Inflammatory macrophage treated with lipopolysaccharide for 4 hours (primary cell): ENCODE results near the gene STRN3.
A peak's percentile ranks its signal among the peaks of the same experiment; 100 is the strongest.

Source experiments
- DNase-seq: peaks from one replicate; pipeline ENCODE4 v3.0.0-alpha.2; 2020

Gene STRN3

DNA sequence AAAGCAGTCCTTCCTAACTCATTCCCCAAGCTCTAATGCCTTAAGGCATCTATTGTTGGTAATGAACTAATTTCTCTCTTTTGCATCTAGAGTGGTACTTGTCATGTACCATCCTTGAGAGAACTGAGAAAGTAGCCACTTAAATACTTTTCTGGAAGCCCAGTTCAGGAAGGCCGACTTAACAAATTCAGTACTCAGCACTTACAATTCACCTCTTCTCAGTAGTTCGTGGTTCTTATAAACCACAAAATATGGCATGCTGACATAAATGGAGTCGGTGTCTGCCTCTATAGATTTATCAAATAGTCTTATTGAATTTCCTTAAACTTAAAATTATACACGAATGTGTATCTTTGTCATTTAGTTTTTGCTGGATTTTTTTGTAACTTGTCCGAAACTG, 161.2 kb downstream of the STRN3 start:
- no peak for DNase-seq

DNA sequence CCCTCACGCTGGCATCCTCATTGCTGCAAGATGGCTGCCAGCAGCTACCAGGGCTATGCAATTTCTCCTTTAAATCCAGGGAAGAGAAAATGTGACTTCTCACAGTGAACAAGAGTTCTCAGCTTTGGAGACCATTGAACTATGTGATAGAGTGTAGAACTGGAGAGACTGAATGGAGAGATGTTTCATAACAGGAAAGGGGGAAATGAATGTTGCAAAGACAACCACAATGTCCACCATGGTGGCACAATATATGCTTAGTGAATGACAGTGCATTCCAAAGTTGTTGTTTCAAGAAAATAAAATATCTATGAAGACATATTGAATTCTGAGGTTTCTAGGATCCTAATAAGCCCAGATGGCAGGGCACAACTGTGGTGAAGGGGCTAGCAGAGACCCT, 165.0 kb downstream of the STRN3 start:
- peak; percentile 26 for DNase-seq

DNA sequence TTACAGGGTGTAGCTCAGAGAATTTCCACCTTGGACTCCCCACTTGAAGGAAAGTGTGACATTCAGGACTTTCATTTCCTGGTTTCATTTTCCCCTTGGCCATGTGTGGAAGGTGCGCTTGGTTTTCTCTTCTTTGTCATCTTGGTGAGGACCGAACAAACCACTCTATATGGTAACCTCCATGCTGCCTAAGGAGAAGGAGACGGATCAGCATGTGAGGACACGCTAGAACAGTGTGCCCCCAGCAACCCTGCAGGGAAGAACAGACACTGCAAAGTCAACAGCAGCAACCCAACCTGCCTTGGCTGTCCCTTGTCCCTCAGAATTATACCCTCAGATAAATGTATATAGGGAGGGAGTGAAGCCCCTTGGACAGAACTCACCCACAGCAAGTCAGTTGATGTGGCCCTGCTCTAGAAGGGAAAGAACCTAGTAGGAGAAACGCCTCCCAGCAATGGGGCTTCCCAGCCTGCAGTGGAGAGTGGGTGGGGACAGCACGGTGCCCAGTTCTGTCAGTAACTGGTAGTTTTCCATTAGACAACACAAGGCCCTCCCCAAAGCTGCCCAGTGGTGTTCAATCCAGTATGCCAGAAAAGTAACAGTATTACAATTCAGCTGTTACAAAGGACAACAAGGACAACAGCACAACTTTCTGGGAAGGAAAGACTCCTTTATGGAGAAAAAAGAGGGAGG, 170.7 kb downstream of the STRN3 start:
- DNase-seq, result peak; percentile 51

DNA sequence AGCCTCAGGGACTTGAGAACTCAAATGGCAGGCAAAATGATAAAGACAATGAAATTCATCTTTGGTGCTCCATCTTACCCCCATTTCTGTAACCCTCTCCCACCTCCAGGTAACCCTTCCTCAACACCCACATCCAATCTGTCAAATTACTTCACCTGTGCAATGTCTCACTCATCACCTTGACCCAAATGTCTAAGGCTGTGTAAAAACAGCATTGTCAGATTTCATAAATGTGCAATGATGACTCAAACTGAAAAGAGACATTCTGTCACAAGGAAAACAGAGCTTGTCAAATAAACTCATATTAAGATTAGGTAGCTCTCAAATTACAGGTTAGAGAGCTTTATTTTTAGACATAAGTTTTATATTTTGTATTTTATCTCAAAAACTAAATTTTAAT, 171.7 kb downstream of the STRN3 start:
- no peak for DNase-seq

DNA sequence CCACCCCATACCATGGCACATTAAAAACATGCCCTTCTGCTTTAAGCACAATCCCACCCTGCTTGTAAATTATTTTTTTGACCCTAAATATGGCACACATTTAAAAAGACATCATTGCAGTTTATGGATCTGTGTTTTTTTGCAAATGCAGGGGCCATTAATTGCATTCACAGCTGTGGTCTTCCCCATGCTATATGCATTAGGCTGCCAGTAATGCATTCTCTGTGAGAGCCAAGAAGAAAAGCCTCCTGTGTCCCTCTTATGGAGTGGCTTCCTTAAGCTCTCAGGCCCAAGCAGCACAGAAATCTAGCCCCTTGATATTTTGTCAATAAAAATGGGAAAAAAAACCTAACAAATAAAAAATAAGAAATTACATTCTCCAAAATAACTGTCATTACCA, 172.2 kb downstream of the STRN3 start:
- DNase-seq, result no peak

DNA sequence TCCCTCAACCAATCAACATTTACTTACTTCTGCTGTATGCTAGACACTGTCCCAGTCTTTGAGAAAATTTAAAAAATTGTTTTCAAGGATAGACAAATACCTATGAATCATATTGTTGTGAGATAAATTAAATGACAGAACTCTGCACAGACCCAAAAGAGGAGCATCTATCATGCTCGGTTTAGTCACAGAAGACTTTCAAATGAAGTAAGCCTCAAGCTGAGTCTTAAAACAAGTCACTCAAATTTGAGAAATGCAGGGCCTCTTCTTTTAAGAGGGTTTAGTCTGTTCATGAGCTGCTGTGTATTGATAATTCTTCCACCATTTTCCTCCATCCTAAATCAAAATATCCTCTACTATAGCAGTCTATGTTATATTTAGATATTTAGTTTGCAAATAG, 176.2 kb downstream of the STRN3 start:
- no peak for DNase-seq

DNA sequence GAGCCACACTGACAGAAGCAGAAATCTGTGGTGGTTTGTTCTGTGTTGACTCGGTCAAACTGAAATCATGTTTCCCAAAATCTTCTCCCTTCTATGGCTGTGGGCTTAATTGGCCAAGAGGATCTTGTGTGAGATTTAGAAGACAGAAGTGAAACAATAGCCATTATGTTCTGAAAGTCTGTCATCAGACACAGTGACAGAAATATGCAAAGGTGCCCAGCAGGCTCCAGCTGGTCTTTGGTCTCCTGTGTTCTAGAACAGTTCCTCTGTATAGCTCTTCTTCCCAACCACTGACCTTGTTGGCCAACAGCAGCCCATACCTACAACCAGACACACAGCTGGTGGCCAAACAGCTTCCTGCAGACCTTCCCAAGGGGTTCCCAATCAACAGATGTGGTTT, 176.8 kb downstream of the STRN3 start:
- peak; percentile 81 for DNase-seq

DNA sequence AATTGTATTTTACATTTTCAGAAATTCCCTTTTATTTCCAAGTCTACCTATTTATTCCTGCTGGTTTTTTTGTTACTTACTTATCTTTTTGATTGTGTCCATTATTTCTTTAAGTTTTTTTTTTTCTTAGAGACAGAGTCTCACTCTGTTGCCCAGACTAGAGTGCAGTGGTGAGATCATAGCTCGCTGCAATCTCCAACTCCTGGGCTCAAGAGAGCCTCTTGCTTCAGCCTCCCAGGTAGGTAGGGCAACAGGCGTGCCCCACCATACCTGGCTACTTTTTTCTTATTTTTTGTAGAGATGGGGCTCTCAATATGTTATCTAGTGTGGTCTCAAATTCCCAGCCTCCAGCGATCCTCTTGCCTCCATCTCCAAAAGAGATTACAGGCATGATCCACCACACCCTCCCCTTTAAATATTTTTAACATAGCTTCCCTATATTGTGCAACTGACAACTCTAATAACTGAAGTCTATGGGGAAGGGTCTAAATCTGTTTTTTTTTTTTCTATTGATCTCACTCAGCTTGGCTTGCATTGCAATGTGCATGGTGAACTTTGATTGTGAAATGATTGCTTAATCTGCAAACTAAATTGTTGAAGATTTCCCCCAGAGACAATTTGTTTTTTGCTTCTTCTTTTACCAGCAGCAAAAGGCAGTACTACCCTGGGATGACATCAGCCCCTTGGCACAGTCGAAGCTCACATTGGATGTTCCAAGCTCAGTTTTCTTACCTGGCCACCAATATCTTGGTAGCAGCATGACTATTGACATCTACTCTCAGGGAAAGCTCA, 177.5 kb downstream of the STRN3 start:
- DNase-seq, result peak; percentile 88
